Skin of body (tissue), 3 donors: Measurements from ENCODE around the gene NIBAN1. TPM values are rescaled to one million over a fixed set of nuclear protein-coding genes. Genes with fewer than 3 reads are reported as not detected.

Source experiments
- DNase-seq: peaks from one replicate; lab custom pipeline; 2025; lab: John Stamatoyannopoulos, UW
- small RNA-seq: library from RNA; depleted of rRNA; stranded (forward); fragments of <200 nt; gene quantifications from one replicate; pipeline ENCODE3, GENCODE V24; 2014; ENCODE audit warnings: low replicate concordance
- total RNA-seq: library from RNA; depleted of rRNA; stranded (reverse); fragments of >200 nt; gene quantifications from one replicate; pipeline ENCODE4 v1.2.3, GENCODE V29; 2014

NIBAN1 gene
- total RNA-seq, 1 donor from 2014 or later, result 28.4 TPM

DNA sequence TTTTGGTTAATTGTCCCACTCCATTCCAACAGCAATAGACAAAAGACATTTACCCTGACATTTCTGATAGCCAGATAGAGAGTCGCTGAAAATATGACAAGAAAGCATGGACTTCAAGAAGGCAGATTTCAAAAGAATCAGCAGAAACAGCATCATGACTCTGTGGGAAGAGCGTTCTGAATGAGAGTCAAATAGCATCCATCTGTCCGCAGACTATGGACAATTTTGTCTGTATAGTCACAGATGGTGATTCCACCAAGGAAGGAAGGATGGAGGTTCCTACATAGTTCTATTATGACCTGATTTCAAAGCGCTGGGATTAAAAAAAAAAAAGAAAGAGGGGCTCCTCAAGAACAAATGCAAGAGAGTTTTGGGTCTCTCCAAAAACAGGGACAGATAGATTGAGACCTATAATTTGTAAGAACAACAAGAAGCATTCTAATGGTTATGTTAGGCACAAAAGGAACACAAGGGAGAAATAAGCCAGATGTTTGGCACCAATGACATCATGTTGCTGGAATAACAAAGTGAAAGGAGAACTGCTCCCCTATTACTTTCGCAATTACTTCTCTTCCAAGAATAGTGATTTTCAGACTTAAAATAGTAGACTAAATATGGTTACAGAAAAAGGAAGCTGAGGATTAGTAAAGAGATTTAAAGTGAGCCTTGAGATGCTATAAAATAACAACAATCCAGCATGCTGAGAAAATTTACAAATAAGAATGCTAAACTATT, 28.5 kb downstream of the NIBAN1 start:
- DNase-seq, result peak; percentile 72

DNA sequence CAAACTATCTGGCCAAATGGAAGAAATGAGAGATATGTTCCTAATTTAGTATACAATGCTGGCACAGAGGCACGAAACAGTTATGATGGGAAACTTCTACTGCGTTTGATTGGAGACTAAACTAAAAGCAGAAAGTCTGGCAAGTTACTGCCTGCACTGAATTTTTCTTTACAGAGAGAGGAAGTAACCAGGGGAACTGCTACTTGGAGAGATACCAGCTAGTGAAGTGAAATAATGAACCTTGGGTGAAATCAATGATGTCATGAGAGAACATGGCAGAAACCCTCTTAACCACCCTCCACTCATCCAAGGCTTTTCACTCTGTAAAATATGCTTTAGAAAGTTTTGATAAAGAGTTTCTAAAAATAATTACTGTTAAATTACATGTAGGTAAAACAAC, 29.3 kb downstream of the NIBAN1 start:
- peak; percentile 53 for DNase-seq

DNA sequence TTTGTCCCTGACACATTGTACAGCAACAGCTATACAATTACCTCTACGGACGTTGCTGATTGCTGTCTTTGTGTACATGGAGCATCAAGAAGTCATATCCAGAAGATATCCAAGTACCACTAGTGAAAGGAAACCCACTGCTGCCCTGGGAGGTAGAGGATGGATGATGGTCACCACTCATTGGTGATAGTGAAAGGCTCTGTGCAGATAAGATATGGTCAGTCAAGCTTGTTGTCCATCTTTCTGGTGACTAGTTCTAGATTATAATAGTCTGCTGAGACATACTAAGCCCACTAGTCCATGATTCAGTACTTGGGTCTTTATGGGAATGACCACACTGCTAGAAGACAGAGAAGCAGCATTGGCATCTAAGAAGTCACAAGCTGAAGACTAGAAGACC, 30.3 kb downstream of the NIBAN1 start:
- DNase-seq, result no peak

DNA sequence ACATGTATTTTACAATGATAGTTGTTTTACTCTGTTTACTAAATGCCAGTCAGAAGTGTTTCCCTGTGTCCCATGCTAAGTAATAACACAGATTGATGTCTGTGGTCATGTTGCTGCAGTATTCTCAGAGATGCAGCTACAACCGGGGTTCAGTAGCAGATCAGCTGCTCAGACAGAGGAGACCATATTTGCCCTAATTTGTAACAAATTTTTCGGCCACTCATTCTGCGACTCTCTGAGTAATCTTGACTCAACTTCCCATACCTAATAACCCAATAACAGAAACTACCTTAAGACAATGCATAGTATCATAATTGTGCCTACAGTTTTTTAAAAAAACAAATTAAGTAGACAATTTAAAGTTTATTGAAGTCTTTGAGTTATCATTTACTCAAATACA, 32.6 kb downstream of the NIBAN1 start:
- DNase-seq, result no peak

DNA sequence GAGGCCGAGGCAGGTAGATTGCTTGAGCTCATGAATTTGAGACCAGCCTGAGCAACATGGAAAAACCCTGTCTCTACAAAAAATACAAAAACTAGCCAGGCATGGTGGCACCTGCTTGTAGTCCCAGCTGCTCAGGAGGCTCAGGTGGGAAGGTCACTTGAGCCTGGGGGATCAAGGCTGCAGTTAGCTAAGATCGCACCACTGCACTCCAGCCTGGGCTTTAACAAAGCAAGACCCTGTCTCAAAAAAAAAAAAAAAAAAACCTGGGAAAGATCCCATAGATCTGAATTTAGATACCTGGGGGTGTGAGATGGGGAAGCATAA, 32.9 kb downstream of the NIBAN1 start:
- no peak for DNase-seq

DNA sequence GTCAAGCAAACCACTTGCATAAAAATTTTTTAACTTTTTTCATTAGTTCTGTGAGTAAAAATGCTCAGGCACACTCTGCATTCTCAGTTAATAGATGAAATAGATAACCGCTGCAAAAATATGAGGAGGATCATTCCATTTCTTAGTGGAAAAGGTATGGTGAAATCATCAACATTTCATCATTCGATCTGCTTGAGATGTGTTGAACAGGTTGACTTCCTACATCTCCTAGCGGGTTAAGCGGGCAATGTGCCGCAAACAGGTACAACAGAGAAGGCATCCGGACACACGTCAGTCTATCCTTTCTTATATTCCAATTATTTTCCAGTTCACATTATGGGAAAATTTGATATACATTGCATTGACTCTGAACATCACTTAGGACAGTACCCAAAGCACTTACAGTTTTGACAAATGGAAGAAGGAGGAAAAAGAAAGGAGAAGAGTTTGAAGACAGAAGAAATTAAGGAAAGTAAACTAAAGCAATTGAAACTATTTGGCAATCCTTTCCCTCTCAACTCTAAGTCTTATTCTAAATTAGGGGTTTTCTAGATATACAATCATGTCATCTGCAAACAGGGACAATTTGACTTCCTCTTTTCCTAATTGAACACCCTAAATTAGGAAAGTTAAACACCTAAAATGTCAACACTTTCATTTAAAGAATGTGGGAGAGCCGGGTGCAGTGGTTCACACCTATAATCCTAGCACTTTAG, 33.5 kb downstream of the NIBAN1 start:
- DNase-seq, result no peak

DNA sequence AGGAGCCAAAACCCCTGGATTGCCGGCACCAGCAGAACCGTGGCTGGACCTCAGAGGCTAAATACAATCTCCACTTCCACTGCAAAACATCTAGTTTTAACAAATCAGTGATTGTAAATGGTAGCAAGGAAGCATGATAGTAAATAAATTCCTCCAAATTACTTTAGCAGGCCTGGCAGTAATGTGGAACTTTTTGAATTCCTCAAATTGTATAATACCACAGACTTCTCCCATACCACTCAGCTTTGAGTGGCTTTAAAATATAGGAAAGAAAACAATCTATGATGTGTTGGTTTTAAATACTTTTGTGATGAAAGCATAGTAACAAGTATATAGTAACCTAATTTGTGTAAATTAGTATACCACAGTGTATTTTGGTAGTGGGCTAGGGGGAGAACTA, 34.1 kb downstream of the NIBAN1 start:
- DNase-seq, result no peak

DNA sequence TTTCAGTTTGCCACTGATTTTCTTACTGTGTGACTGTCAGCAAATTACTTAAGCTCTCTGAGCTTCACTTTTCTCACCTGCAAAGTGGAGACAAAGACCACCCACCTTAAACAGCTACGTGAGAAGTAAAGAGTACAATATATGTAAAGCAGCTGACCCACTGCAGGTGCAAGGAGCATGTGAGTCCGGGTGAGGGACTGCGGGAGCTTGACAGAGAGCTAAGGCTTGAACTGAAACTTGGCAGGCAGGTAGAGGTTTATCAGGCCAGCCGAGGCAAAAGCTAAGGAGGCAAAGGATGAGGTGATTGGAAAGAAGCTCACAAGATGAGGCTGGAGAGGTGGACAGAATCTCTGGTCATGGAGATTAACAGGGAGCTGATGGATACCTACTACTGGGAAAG, 36.6 kb downstream of the NIBAN1 start:
- no peak for DNase-seq

DNA sequence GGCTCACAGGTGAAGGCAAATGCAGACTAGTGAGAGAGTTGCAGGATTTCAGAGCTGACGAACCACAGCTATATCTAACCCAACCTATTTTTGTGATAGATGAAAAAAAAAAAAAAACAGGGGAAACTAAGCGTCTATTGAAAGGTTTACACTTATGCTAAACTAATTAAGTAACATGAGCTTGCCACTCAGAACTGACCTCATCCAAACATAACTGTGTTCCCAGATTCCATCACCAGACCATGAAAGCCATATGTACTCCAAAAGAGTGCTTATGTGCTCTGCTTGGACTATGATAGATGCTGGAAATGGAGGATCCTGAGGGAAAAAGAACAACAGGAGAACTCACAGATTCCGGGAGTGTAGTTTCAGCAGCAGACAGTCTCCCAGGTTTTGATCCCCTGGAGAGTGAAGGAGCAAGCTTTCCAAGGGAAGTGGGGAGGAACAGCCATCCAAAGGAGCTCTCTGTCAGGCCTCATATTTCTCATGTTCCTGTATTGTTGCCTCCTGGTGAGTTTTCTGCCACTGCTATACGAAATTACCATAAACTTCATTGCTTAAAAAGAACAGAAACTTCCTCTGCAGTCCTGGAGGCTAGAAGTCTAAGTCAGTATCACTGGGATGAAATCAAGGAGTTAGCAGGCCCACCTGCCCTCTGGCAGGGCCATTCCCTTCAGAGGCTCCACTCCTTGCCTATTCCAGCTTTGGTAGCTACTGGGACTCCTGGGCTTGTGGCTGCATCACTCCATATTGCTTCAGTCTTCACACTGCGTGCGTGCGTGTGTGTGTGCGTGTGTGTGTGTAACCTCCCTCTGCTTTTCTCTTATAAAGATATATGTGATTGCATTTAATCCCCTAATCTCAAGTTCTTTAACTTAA, 38.1 kb downstream of the NIBAN1 start:
- no peak for DNase-seq

DNA sequence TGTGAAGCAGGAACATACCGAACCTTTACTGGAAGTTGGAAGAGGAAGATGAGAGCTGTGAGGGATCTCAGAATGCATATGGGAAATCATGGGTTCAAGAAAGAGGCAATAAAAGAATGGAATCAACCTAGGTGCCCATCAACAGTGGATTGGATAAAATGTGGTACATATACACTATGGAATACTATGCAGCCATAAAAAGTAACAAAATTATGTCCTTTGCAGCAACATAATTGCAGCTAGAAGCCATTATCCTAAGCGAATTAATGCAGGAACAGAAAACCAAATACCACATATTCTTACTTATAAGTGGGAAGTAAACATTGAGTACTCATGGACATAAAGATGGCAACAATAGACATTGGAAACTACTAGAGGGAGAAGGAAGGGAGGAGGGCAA, 40.4 kb downstream of the NIBAN1 start:
- no peak for DNase-seq

DNA sequence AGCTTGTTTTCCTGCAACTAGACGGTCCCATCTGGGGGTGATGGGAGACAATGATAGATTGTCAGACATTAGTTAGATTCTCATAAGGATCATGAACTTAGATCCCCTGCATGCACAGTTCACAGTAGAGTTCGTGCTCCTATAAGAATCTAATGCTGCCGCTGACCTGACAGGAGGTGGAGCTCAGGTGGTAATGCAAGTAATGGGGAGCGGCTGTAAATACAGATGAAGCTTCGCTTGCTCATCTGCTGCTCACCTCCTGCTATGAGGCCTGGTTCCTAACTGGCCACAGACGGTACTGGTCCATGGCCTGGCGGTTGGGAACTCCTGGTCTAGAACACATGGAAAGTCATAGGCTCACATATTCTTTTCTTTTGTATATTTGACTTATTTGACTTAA, 42.0 kb downstream of the NIBAN1 start:
- DNase-seq, result no peak

DNA sequence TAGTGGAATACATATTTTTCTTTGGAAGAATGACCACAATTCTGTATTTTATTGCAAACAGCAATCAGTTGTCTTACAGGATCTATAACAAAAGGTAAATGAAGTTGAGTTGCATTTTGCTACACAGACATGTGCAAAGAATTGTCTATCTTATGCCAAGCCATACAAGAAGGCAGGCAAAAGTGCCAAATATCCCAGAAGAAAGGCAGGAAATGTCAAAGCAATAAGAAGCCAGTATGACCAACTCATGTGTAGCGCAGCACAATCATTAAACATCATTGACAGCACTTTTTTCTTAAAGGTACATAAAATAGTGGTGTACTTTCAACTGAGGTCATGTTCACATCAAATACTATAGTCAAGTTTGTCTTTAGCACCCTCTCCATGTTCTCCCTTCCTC, 42.7 kb downstream of the NIBAN1 start:
- DNase-seq, result no peak

DNA sequence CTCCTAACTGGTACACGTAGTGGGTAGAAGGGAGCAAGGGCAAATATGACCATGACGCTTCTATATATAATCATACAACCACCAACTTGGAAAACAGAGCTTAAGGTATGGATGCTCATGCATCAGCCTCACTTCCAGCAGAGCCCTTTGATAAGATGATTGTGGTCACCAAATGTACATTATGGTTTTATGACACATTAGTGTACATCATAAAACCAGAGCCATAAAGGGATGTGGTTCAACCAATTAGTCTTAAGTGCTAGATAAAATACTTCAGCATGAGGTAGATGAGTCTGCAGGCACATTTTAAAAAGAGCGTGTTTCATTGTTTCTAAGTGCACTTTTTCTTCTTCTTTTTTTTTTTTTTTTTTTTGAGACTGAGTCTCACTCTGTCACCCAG, 43.7 kb downstream of the NIBAN1 start:
- no peak for DNase-seq

DNA sequence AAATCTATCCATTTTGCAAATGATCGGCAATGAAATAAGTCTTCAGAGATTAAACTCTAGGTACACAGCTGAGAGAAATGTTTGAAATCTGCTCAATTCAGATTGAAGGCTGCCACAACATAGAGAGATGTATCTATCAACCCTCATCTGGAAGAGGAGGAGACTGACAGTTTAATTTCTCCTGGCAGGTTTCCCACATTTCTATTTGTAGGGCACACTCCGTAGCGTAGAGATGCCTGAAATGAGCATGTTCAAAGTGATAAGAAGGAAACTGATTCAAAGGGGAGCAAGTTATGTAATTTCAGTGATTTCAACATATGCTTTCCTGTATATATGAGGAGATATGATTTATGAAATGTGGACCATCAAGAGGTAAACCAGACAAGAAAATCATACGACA, 44.1 kb downstream of the NIBAN1 start:
- no peak for DNase-seq

DNA sequence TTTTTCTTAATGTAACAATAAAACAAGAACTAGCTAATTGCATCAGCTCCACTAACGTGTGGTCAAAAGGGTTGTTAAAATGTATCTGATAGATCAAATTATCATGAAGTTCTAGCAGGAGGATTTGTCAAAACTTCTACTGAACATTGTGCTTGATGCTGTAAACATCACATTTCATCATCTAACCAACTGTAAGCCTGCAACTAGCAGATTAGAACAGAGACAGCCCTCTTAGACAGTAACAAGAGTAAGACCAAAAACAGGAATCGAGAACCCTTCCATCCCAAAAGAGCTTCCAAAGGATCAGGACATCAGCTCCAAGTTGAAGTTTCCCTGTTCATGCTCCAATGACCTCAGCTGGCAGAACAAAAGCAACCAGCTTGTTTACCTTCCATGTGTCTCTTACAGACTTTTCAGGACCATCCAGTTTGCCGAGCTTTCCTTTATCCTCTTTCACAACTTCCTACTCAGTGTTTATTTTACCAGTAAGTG, 44.6 kb downstream of the NIBAN1 start:
- no peak for DNase-seq

DNA sequence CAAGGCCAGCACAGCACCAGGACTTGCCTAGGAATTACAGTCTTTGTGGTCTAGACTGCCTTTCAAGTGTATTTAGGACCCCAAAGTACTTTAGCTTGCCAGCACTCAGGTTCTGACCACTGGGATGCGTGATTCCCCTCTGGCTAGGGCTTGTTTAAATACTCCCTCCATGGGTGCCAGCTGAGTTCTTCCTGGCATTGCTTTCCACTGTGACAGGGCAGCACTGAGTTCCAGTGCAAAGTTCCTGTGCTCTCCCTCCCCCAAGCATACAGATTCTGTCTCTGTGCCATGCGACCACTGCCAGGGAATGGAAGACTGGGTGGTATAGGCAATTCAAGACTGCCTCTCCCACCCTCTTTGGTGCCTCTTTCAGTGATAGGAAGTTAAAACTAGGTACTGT, 45.9 kb downstream of the NIBAN1 start:
- no peak for DNase-seq

Small RNA genes lying within 50 kb of the gene (small RNA-seq; reads per million reads assigned to genes)
- not detected for gene RNA5SP72

Other genes with a start within 250 kb of the NIBAN1 start
- 31.7 TPM for gene EDEM3, start 219.7 kb downstream of the NIBAN1 start, total RNA-seq
- gene RNF2, start 71.0 kb upstream of the NIBAN1 start, total RNA-seq, result 27.5 TPM
- gene TRMT1L, start 182.4 kb upstream of the NIBAN1 start, total RNA-seq, result 15.3 TPM
- 10.2 TPM for gene SWT1, start 182.7 kb upstream of the NIBAN1 start, total RNA-seq